Measurements from ENCODE around the gene PASK.
"Not testable (repeated sequence)": the region's sequence is repeated elsewhere in the genome, so short reads cannot be mapped to it uniquely, and the experiment has no call there.

PASK gene

DNA sequence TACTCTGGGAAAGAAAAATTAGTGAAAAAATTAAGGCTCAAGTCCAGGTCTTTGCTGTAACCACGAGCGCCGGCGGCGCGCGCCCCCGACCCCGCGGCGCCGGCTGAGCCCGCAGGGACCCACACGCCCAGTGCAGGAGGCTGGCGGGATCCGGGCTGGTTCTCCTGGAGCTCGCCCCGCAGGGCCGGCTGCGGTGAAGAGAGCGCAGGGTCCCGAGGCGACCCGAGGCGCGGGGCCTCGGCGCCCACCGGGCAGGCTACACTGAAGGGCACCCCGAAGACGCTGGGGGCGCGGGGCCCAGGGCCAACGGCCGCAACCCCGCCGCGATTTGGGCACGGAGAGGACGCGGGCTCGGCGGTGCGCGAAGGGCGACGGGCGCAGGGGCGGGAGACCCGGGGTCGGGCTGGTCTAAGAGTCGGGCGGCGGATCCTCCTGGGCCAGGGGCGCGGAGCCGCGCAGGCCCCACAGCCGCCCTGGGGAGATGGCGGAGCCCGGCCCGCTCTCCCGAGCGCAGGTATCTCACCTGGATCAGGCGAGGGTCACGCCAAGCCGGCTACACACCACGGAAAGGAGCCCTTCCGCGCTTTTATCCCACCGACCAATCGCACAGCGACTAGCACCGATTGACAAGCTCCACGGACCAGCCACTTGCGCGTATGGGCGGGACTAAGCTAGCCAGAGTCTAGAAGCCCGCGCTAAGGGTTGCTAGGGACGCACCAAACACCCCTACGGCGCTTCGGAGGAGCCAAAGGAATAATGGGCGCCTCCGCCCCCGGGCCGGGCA lies at the start of gene PASK:
Gene PASK, minus strand, starts transcription at position 582 of the 784 bp plus-strand sequence. CDS start 6,440 bp downstream, outside the sequence.
- peak; percentile 77 to 79 for DNase-seq (ENCODE audit: low read depth in 1 of 2, low spot score in 1 of 2)

DNA sequence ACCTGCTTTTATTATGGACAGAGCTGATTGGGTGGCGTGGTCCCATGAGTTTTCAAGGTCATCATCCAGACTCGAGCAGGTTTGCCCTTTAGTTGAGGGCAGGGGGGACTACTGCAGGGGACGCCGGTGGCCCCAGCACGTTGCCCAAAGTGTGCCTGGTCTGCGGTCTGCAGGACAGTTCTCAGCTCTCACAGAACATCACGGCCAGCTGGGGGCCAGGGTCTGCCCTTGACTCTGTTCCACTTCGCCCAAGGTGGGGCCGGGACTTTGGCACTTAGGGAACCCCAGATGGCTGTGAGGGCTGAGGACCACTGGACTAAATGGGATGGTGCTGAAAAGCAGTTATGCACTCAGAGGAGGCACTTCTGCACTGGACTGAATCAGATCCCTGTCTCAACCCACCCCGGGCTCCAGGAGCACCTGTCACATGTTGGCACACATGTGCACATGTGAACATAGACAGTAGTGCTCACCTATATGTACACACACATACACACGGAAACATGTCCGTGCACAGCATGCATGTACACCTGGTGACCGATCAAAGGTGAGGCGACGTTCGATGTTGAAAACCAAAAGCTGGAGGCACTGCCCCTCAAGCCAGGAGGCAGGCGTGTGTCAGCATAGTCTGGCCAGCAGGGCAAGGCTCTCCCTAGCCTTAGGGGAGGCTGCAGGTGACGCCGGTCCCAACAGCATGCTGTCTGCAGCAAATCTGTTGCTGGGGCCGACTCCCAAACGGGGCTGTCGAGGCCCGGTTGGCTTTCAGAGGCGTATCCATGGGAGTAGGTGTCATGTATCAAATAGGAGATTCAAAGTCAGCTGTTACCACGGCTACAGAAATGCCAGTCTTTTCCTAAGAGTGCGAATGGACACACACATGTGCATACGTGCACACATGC lies 49.4 kb upstream of the PASK start:
- DNase-seq (ENCODE audit: low read depth in 1 of 2, low spot score in 1 of 2), result no peak

DNA sequence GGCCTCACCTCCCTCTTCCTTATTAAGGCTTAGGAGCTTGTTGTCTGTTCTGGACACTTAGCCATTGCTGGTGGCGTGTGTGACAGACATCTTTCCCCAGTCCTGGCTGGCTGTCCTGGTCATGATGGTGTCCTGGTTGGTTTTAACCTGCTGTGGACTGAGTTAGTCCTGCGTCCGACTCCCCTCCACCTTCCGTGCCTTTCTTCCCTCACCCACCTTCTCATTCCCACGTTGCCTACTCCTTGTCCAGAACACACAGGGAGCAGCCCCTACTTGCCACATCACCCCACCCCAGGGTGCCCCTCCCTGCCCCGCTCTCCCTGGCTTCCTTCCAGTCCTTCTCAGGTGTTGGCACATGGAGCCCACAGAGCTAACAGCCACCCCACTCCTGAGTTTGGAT lies 48.7 kb upstream of the PASK start:
- no peak for DNase-seq (ENCODE audit: low read depth in 1 of 2, low spot score in 1 of 2)

DNA sequence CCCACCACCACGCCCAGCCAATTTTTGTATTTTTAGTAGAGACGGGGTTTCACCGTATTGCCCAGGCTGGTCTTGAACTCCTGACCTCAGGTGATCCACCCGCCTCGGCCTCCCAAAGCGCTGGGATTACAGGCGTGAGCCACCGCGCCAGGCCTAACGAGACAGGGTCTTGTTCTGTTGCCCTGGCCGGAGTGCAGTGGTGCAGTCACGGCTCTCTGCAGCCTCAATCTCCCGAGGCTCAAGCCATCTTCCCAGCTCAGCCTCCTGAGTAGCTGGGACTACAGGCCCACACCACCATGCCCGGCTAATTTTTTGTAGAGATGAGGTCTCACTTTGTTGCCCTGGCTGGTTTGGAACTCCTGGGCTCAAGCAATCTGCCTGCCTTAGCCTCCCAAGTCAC lies 48.0 kb upstream of the PASK start:
- not testable (repeated sequence) for DNase-seq (ENCODE audit: low read depth in 1 of 2, low spot score in 1 of 2)

DNA sequence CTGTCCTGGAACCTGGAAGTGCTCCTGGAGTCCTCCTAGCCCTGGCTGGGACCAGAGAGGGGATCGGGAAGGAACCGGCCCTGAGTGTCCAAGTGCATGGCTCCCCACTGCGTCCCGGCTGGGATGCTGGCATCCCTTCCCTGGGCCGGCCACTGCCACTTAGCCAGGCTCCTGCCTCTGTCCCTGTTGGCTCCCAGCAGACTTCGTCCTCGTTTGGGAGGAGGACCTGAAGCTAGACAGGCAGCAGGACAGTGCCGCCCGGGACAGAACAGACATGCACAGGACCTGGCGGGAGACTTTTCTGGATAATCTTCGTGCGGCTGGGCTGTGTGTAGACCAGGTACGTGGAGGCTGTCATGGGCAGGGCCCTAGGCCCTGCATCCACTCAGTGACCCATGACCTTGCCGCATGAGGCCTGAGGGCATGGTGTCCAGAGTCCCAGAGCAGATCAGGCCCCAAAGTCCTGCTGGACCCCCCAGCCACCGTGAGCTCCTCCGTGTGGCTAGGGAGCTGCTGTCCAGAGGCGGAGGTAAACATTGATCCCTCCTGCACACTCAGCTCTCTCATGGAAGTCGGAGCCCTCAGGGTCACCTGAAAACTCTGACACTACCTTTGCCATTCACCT lies 46.3 kb upstream of the PASK start:
- DNase-seq (ENCODE audit: low read depth in 1 of 2, low spot score in 1 of 2), result no peak

DNA sequence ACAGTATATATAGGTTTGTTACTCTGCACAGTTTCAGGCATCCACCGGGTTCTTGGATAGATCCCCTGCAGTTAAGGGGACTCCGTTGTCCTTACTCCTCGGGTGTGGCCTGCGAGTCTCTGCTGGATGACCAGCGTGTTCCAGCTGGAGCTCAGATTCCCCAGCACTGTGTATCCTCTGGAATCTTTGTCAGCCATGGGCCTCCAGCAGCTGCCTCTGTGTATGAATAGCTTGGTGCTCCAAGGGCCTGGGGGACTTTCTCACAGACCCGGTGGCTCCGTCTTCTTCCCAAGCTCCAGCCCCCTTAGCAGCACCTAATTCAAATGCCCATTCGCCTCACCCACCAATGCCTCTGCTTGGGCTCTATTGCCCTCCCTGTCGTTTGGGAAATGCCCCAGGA lies 45.5 kb upstream of the PASK start:
- no peak for DNase-seq (ENCODE audit: low read depth in 1 of 2, low spot score in 1 of 2)

DNA sequence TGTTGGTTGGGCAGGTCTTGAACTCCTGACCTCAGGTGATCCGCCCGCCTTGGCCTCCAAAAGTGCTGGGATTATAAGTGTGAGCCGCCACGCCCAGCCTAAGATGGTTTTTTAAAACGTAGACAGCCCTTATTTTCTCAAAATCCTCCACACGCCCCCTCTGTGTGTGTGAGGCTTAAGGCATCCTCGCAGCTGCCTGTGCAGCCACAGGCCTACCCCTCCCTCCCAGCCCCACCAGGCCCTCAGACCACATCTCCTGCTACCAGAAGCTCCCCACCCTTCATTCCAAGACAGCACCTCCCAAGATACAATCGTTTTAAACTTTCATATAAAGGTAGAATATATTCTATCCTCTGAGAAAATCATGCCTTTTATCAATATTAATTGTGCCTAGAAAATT lies 44.0 kb upstream of the PASK start:
- no peak for DNase-seq (ENCODE audit: low read depth in 1 of 2, low spot score in 1 of 2)

DNA sequence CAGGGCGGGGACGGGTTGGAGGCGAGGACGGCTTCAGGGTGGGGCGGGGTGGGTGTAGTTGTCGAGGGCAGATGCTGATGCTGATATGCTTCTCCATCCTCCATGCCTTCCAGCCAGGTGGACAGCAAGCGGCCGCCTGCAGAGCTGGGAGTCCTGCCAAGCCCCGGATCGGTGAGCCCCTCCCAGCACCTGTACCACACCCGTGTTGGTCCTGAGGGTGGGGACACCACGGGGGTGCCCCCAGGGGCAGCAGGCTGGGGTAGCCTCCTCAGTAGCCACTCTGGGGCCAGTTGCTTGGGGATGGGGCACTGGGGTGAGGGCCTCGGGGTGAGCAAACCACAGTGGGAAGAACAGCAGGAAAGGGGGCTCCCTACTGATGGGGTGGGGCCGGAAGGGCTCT lies 41.8 kb upstream of the PASK start:
- no peak for DNase-seq (ENCODE audit: low read depth in 1 of 2, low spot score in 1 of 2)

DNA sequence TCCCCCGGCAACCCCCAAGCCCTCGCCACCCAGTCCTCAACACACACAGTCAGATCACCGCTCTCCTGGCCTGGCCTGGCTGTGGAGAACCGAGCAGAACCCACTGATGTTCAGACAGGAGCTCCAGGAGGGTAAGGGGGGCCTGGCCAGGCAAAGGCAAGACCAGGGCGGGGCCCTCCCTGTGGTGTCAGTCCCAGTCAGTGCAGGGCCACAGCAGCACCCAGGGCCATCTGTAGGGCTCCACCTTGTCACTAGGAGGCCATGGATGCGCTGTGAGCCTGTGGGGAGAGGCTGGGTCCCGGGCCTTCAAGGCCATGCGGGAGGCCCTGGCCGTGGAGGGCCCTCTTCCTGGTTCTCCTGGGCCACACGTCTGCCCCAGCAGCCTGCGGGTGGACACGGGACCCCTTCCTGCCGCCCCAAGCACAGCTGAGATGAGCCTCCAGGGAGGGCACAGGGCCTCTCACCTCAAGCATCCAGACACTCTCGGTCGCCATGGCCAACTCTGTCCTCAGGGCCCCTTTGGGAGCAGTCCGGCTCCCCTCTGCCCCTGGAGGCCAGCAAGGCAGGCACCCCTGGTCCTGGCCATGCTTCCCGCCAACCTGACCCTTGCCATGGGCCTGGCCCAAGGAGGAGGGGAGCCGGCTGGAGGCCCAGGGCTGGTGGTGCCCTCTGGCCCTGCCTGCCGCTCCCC lies 41.2 kb upstream of the PASK start:
- no peak for DNase-seq (ENCODE audit: low read depth in 1 of 2, low spot score in 1 of 2)

DNA sequence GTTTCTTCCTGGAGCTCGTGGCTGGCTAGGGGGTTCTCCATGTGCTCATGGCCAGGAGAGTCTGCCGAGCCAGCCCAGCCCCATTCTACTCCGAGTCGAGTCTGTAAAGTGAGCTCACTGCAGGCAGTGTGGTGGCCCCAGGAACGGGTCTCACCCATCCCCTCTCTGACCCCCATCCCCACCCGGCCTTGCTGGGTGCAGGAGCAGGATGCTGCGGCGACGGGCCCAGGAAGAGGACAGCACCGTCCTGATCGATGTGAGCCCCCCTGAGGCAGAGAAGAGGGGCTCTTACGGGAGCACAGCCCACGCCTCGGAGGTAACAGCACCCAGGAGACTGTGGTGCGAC lies 40.6 kb upstream of the PASK start:
- DNase-seq (ENCODE audit: low read depth in 1 of 2, low spot score in 1 of 2), result no peak

DNA sequence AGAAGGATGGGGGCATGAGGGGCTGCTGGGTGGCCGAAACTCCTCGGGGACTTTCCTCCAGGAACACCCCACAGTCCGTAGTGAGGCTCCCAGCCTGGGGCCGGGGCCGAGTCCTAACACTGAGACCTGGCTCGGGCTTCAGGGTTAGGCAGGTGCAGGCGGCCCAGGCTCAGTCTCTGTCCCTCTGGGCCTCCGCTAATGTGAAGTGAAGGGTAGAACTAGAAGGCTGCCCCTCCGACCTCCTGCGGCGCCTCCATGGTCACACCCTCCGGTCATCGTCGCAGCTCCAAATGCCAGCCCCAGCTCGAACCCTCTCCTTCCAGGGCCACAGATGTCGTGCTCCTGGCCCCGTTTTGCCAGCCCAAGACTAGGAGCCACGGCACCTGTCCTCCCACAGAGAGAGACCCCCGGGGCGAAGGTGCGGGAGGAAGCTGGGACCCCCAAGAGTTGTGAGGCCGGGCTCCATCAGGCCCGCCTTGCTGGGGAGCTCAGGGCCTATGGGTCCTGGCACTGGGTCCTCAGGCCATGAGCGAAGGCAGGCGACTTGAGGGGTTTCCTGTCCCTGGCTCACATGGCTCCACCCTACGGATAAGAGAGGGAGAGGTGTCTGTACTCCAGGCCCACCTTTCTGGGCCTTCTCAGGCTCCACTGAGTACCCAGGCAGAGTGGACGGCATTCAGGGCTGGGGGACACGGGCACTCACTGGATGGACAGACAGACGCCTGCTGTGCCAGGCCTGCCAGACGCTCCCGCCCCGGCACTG lies 40.0 kb upstream of the PASK start:
- no peak for DNase-seq (ENCODE audit: low read depth in 1 of 2, low spot score in 1 of 2)

DNA sequence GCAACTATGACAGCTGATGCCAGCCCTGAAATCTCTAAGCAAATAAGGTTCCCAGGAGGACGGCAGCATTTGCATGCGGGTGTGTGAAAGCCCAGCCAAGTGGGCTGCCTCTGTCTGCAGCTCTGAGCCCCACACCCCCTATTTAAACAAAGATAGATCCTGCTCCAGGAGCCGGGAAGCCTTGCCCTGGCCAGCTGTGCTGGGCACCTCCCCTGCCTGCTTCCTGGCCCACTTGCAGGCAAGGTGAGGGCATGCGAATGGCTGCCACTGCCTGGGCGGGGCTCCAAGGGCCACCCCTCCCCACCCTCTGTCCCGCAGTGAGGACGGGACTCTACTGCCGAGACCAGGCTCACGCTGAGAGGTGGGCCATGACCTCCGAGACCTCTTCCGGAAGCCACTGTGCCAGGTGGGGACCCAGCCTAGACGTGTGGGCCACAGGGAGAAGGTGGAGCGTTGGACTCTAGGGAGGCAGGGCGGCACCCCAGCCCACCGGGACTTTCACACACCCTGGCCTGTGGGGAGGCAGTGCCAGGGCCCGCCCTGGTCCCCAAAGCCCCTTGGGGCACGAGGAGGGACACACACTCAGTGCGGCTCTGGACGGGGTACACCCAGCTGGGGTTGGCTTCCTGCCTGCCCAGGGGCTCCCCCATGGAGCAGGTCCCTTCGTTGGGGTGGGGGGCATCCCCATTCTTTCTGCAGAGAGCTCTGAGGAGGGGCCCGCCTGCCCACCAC lies 39.3 kb upstream of the PASK start, which contains the start of gene ANO7:
Gene ANO7, plus strand, starts transcription at position 317 of the 732 bp plus-strand sequence. CDS start 1,387 bp downstream, outside the sequence.
- DNase-seq (ENCODE audit: low read depth in 1 of 2, low spot score in 1 of 2), result no peak

DNA sequence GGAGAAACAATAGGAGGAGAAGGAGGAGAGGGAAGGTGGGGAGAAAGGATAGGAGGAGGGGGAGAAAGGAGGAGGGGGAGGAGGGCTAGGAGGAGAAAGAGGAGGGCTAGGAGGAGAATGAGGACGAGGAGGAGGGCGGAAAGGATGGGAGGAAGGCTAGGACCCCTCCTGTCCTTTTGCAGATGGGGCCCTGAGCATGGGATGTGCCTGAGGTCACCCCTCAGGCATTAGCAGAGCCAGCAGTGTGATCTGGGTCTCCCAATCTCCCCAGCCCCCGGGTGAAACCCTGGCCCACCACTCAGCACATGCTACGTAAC lies 38.6 kb upstream of the PASK start:
- DNase-seq (ENCODE audit: low read depth in 1 of 2, low spot score in 1 of 2), result no peak

DNA sequence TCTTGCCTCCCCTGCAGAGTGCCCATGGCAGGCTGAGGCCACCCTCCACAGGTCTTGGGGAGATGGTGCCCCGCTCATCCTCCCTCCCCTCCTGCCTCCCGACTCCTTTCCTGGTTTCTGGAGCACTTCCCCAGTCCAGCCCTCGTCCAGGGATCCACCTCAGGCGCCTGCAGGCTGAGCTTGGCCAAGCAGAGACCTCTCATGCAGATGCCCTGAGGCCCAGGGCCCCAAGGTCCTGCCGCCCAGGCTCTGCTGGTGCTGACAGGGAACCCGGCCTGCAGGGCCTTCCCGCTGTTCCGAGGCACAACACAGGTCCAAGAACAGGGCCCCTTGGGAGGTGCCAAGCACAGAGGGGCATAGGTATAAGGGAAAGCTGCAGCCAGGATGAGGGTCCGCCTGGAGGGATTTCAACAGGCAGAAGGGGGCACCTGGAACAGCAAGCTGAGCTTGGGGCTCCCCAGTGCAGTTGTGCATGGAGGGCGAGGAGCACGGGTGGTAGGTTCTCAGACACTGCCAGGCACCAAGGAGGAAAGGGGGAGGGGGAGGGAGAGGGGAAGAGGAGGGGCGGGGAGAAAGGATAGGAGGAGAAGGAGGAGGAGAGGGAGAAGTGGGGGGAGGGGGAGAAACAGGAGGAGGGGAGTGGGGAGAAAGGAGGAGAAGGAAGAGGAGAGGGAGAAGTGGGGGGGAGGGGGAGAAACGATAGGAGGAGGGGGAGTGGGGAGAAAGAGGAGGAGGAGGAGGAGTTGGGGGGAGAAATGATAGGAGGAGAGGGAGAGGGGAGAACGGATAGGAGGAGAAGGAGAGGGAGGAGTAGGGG lies 38.0 kb upstream of the PASK start:
- DNase-seq (ENCODE audit: low read depth in 1 of 2, low spot score in 1 of 2), result no peak

DNA sequence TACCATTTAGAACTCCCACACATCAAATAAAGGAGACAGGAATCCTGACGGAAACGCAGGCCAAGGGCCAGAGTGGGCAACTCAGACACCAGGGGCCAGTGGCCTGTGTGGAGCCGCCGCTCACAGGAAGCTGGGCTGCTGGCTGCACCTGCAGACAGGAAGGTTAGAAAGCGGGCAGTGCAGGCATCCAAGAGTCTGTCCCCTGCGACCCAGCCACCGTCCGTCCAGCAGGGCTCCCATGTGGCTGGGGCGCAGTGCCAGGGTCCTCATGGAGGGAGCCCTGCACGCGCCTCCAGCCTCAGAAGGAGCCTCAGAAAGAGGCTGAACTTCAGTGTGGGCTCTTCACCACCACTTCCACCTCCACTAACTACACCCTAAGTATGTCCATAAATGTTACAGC lies 36.7 kb upstream of the PASK start:
- no peak for DNase-seq (ENCODE audit: low read depth in 1 of 2, low spot score in 1 of 2)

DNA sequence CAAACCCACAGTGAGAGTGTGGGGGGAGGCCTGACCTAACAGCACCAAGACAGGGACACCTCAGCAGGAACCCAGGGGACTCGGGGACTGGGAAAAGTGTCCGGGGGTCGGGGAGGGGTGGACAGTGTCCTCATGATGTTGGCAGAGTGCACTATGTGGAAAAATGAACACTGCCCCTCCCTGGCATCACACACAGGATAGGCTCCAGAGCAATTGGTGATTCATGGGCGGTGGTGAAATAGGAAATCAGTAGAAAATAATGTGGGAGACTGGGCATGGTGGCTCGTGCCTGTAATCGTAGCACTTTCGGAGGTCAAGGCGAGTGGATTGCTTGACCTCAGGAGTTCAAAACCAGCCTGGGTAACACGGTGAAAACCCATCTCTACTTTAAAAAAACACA lies 35.6 kb upstream of the PASK start:
- no peak for DNase-seq (ENCODE audit: low read depth in 1 of 2, low spot score in 1 of 2)

DNA sequence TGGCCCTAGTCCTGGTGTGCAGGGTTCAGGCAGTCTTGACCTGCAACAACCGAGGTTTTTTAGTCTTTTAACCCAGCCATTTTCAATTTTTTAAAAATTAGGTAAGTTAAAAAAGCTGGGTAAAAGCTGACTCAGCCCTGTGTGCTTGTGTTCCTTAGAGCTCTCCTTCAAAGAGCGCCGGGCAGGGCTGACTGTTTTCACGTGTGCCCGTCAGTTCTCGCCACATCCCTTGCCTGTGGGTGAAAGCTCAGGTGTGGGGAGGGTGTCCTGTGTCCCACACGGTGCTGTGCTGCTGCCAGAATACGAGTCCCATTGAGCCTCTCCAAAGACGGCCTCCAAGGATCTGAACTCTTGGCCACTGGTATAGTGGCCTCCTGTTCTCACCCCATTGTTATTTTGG lies 33.9 kb upstream of the PASK start:
- no peak for DNase-seq (ENCODE audit: low read depth in 1 of 2, low spot score in 1 of 2)

DNA sequence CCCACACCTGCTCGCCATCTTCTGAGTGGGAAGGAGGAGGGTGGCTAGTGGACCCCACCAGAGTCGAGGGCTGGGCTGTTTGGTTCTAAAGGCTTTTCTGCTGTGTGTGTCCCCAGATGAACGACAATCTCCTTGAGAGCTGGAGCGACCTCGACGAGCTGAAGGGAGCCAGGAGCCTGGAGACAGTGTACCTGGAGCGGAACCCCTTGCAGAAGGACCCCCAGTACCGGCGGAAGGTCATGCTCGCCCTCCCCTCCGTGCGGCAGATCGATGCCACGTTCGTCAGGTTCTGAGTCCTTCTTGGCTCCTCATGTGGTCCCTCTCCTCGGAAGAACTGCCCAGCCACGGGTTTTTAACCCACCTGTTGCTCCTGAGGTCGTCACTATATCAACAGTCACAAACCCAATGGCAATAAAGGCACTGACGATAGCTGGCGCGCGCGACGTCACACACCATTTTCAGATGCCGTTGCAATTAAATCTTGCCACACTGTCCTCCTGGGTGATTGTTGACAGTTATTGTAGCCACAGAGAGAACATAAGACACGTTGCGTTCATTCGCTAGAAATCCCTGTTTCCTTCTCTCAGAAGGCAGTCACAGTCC lies 33.4 kb upstream of the PASK start:
- no peak for DNase-seq (ENCODE audit: low read depth in 1 of 2, low spot score in 1 of 2)

DNA sequence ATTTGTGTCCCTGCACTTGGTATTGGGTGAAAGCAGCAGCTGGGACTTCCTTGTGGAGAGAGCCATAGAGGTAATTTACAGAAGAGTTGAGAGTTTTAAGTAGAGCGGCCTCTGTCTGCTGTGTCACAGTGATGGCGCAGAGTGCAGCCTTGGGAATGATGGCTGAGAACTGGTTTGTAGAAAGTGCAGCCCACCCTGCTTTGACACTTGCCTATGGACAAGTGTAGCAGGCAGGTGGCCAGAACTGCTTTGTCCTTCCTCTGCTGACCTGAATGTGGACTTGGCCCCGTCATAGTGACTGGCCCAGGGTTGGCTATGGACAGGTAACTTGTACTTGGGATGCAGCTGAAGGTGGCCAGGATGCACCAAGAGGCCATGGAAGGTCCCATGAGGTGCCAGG lies 32.9 kb upstream of the PASK start:
- no peak for DNase-seq (ENCODE audit: low read depth in 1 of 2, low spot score in 1 of 2)

Data from stimulated activated CD4-positive, alpha-beta T cell treated with anti-CD3 and anti-CD28 coated beads, Interleukin-15, amount 100 ng/mL, for 1 hour (primary cell).